RWPE1 (cell line): ENCODE data around the gene TMEM117.

ENCODE experiments used
- CTCF ChIA-PET: fragments of 350-600 bp; sonication (Branson Sonifier 250); formaldehyde crosslinking; extraction: SDS; loops from one replicate; lab custom pipeline; 2021; lab: Yijun Ruan, JAX
- POLR2A ChIA-PET: fragments of 400-600 bp; formaldehyde crosslinking; extraction: SDS; loops from one replicate; lab custom pipeline; 2020; ENCODE audit warnings: antibody characterized with exemption; ENCODE audit not compliant: low non-redundant PET; lab: Yijun Ruan, JAX
- DNase-seq: peaks from one replicate; pipeline ENCODE4 v3.0.0; 2012; ENCODE audit warnings: low spot score
- H3K27ac ChIP-seq: fragments of 450-650 bp; 2 replicates; pipeline ENCODE4 v1.5.1; 2017
- TF ChIP-seq, protein P1 (sequence below): fragments of 450-650 bp; conservative IDR thresholded peaks from 2 replicates; pipeline ENCODE4 v1.5.1; 2017; ENCODE audit warnings: low read depth, mild to moderate bottlenecking

TMEM117 gene

DNA sequence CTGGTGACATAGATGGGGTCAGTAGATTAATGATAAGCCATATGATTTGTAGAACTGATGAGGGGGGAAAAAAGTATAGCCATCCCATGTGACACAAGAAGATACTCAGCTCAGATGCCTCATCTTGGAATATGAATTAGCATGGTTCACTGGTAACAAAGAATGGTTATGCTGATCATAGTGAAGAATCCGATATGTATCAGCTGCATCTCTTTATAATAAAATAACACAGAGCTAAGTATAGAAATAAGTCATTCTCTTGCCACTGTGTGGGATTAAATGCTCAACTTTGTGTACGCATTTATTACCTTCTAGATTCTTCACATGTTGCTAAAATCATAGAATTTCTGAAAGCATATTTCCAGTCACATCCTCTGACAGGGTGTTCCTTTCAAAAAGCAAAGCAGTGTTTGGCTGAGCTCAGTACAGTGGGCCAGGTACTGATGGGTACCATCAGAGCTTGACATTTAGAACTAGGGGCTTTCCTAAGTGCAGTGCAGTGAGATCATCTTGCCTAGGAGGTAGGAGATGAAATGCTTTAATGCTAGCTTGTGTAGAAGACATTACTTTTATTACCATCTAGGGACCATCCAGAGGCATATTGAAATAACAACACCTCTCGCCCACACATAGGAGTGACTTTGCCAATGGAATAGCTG, 256.2 kb downstream of the TMEM117 start:
- ChIA-PET CTCF (interaction anchor here (0.7 kb wide), 1 partner anchor 1116 kb away, joined by 4 read pairs; no protein-coding TSS in a partner anchor), POLR2A (no interaction called here)
- DNase-seq = no peak
- TF ChIP-seq, protein P1, sequence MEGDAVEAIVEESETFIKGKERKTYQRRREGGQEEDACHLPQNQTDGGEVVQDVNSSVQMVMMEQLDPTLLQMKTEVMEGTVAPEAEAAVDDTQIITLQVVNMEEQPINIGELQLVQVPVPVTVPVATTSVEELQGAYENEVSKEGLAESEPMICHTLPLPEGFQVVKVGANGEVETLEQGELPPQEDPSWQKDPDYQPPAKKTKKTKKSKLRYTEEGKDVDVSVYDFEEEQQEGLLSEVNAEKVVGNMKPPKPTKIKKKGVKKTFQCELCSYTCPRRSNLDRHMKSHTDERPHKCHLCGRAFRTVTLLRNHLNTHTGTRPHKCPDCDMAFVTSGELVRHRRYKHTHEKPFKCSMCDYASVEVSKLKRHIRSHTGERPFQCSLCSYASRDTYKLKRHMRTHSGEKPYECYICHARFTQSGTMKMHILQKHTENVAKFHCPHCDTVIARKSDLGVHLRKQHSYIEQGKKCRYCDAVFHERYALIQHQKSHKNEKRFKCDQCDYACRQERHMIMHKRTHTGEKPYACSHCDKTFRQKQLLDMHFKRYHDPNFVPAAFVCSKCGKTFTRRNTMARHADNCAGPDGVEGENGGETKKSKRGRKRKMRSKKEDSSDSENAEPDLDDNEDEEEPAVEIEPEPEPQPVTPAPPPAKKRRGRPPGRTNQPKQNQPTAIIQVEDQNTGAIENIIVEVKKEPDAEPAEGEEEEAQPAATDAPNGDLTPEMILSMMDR = no peak
- H3K27ac ChIP-seq = no peak overlapping the region

DNA sequence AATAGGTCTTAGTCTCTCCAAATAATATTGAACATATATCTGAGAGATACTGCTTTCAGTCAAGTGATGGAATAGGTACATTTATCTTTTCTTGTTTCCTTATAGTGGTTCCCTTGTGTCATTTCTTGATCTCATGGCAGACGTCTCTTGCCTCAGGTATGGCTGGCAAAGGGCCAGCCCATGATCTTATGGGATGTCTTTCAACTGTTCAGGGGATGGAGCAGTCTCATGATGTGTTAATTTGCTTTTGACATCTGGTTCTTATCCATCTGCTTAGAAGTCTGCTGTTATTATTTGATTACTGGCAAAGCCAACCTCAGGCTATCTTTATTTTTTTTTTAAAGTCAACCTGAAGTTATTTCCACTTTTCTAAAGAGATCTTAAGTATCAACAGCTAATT, 262.9 kb downstream of the TMEM117 start:
- H3K27ac ChIP-seq = no peak overlapping the region
- POLR2A ChIA-PET = no interaction called here

DNA sequence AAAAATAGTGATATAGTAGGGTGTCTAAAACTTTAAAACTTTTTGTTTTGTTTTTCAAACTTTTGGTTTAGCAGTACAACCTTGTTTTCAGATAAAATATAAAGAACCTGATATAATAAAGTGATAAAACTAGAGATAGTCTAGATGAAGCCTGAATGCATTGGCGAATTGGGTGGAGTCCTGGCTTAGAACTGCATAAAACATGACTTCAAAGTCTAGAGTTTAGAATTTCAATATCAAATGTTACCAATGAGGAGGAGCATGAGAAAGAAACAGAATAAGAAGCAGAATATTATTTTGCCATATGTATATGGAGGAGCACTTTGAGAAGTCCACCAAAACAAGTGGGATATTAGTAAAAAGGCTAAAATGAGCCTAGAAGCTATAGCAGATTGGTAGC, 263.6 kb downstream of the TMEM117 start:
- DNase-seq = no peak
- POLR2A ChIA-PET = no interaction called here
- CTCF ChIA-PET = interaction anchor here (0.8 kb wide), 1 partner anchor 42 kb away, joined by 4 read pairs; no protein-coding TSS in a partner anchor
- TF ChIP-seq, protein P1 = no peak
- H3K27ac ChIP-seq = no peak overlapping the region

More for the DNA sequence above, 262.9 kb downstream of the TMEM117 start:
- CTCF ChIA-PET = interaction anchor here (0.8 kb wide), 1 partner anchor 43 kb away, joined by 4 read pairs; no protein-coding TSS in a partner anchor
- no peak for DNase-seq
- TF ChIP-seq, protein P1 = no peak

DNA sequence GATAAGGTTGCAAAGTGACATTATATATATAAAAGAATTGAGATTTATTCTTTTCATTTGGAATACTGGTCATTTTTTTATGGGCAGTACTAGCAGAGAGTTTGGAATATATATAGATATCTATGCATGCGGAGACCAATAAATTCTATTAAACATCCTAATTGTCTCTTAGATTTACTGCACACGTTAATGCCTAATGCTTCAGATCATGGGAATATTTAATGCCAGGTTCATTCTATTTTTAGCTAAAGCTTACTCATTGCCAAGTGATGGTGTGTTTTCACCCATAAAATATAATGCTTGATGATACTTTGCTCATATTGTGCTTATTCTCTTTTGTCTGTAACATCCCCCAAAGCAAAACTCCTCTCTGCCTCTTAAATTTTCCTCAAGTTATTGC, 264.4 kb downstream of the TMEM117 start:
- ChIA-PET POLR2A (no interaction called here), CTCF (no interaction called here)
- TF ChIP-seq, protein P1 = no peak
- no peak overlapping the region for H3K27ac ChIP-seq
- no peak for DNase-seq

DNA sequence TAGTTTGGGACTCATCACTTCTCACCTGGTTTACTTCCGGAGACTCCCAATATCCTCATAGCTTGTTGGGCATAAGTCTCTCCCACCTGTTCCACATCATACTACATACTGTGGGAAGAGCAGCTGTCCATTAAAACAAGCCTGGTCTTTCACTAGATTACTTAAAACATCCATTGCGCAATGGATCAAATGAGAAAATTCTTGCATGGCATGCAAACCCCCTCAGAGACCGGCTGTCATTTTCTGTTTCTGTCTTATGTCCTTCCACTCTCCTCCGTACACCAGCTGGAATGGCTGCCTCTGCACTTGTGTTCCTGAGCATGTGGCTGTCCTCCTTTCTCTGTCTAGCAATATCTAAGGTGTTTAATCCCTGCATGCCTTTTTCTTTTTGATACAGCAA, 265.6 kb downstream of the TMEM117 start:
- H3K27ac ChIP-seq = no peak overlapping the region
- ChIA-PET POLR2A (no interaction called here), CTCF (no interaction called here)
- TF ChIP-seq, protein P1 = no peak
- DNase-seq = no peak

DNA sequence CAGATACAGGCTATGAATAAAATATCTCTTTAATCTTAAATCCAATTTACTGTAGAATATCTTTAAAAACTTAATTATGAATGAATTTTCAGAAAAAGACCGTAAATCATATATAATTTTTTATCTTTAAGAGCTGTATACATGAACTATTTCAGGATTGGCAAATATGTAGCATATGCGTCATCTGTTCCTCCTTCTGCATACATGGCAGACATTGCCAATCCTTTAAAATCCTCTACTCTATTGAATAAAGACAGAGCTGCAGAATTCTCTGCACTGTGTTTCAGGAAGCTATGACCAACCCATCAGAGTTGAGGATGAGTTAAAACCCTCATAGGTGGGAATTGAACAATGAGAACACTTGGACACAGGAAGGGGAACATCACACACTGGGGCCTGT, 279.0 kb downstream of the TMEM117 start:
- no peak for DNase-seq
- TF ChIP-seq, protein P1 = no peak
- CTCF ChIA-PET = no interaction called here
- no peak overlapping the region for H3K27ac ChIP-seq
- POLR2A ChIA-PET = no interaction called here
